Thyroid gland (tissue), 4 donors: ENCODE data around the gene CYP27B1. TPM values are rescaled to one million over a fixed set of nuclear protein-coding genes. Genes with fewer than 3 reads are reported as not detected.

ENCODE experiments used
- DNase-seq, 2 donors: peaks; one replicate each; pipeline ENCODE4 v3.0.0-alpha.2; 2019
- H3K27ac ChIP-seq, 3 donors: fragments of 200-600 bp; sonication (generic); 1 replicate in 2 of 3; 2 replicates in 1 of 3; pipeline ENCODE4 v1.5.1; 2016 to 2019; ENCODE audit warnings: mild to moderate bottlenecking in 1 of 3, moderate library complexity in 1 of 3
- H3K27me3 ChIP-seq: fragments of 200-600 bp; sonication (generic); one replicate; pipeline ENCODE4 v1.5.1; 2019
- H3K36me3 ChIP-seq, 2 donors: fragments of 200-600 bp; sonication (generic); one replicate each; pipeline ENCODE4 v1.5.1; 2016 to 2019
- H3K4me1 ChIP-seq, 2 donors: fragments of 200-600 bp; sonication (generic); one replicate each; pipeline ENCODE4 v1.5.1; 2017 to 2019
- H3K4me3 ChIP-seq, 3 donors: fragments of 200-600 bp; sonication (generic); replicated peaks in 1 of 3; 1 replicate in 2 of 3; 2 replicates in 1 of 3; pipeline ENCODE4 v1.5.1; 2016; ENCODE audit warnings: mild to moderate bottlenecking in 1 of 3
- H3K9me3 ChIP-seq: fragments of 200-600 bp; sonication (generic); one replicate; pipeline ENCODE4 v1.5.1; 2017
- POLR2A ChIP-seq, 2 donors: fragments of 450-650 bp; IDR thresholded peaks; one replicate each; pipeline ENCODE4 v1.6.1; 2017; ENCODE audit warnings: antibody characterized with exemption in 2 of 2, mild to moderate bottlenecking in 2 of 2, moderate library complexity in 1 of 2
- WGBS, 2 donors: methylation state at CpG; one replicate each; pipeline ENCODE4 v1.1.5; 2017; 5-methylcytosine and 5-hydroxymethylcytosine counted together
- intact Hi-C: fragments of 100-400 bp; cut with DNase I; formaldehyde crosslinking; loops from one replicate; pipeline ENCODE4 v1.15.1; 2023
- total RNA-seq, 4 donors: library from RNA; depleted of rRNA; stranded (reverse); fragments of >200 nt; gene quantifications; one replicate each; pipeline ENCODE4 v1.2.3, GENCODE V29; 2016
- TF ChIP-seq, protein P1 (sequence below), 6 experiments: fragments of 200-600 bp in 3 of 6; fragments of 450-650 bp in 3 of 6; sonication (generic) in 3 of 6; IDR thresholded peaks; one replicate each; pipeline ENCODE4 v1.5.1; 2016 to 2019; ENCODE audit warnings: antibody characterized with exemption in 6 of 6, mild to moderate bottlenecking in 2 of 6, inconsistent platforms in 1 of 6, moderate library complexity in 1 of 6

The CYP27B1 gene
- total RNA-seq, 4 donors from 2014 or later, result 2.7 to 13.0 (median 10.0) TPM

DNA sequence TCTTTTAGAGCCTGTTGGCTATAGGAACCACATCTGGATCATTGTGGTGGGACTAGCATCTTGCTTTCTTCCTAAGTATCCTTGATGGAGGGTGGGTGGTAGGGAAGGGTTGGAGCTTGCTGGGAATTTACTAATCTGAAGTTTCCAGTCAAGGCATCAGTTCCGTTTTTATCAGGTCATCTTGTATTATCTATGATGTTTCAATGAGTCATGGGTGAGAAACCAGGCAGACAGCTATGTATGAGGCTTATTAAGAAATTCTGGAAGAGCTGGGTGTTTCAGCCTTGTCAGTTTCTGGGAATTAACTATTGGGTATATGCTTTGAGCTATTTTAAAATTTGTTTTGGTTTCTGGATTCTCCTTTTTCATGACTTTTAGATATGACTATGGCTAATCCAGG is 27.0 kb upstream of the CYP27B1 start:
- TF ChIP-seq, protein P1, sequence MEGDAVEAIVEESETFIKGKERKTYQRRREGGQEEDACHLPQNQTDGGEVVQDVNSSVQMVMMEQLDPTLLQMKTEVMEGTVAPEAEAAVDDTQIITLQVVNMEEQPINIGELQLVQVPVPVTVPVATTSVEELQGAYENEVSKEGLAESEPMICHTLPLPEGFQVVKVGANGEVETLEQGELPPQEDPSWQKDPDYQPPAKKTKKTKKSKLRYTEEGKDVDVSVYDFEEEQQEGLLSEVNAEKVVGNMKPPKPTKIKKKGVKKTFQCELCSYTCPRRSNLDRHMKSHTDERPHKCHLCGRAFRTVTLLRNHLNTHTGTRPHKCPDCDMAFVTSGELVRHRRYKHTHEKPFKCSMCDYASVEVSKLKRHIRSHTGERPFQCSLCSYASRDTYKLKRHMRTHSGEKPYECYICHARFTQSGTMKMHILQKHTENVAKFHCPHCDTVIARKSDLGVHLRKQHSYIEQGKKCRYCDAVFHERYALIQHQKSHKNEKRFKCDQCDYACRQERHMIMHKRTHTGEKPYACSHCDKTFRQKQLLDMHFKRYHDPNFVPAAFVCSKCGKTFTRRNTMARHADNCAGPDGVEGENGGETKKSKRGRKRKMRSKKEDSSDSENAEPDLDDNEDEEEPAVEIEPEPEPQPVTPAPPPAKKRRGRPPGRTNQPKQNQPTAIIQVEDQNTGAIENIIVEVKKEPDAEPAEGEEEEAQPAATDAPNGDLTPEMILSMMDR (IDR thresholded peaks at IDR 0.05), result no peak
- TF ChIP-seq POLR2A (IDR thresholded peaks at IDR 0.05), result no peak
- no peak overlapping the region for H3K4me3 ChIP-seq
- H3K36me3 ChIP-seq, result peaks cover 34 to 43% of the 10 kb centered on the region in 2 donors
- H3K27me3 ChIP-seq, result no peaks in the 10 kb centered on the region
- H3K27ac ChIP-seq, result no peak overlapping the region
- H3K9me3 ChIP-seq, result no peaks in the 10 kb centered on the region
- H3K4me1 ChIP-seq, result no peaks in the 10 kb centered on the region
- DNase-seq, result no peak
- WGBS, 2 donors, result 59 to 65% methylated on average over 1 of the region's 1 CpG
- intact Hi-C loops, result no loop called here

DNA sequence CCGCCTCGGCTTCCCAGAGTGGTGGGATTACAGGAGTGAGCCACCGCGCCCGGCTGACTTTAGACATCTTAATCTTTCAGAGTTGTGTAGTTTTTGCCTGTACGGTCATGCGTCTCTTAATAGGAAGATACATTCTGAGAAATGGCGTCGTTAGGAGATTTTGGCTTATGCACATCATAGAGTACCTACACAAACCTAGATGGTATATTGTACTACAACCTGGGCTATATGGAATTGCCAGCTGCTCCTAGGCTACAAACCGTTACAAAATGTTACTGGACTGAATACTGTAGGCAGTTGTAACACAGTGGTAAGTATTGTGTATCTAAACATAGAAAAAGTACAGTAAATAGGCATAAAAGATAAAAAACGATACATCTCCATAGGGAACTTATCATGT is 17.0 kb upstream of the CYP27B1 start:
- Histone ChIP-seq H3K4me3 (no peak overlapping the region), H3K36me3 (peaks cover 0 to 15% of the 10 kb centered on the region in 2 donors), H3K27me3 (no peaks in the 10 kb centered on the region), H3K4me1 (peaks cover 11 to 34% of the 10 kb centered on the region in 2 donors), H3K9me3 (no peaks in the 10 kb centered on the region), H3K27ac (no peak overlapping the region)
- DNase-seq, result no peak
- intact Hi-C loops, result loop anchor here (5.0 kb wide), 1 partner anchor 113 kb away; no protein-coding TSS in a partner anchor
- no peak for TF ChIP-seq POLR2A (IDR thresholded peaks at IDR 0.05)
- TF ChIP-seq, protein P1 (IDR thresholded peaks at IDR 0.05), result no peak
- 92 to 95% methylated on average over 11 of the region's 11 CpGs for WGBS, 2 donors

DNA sequence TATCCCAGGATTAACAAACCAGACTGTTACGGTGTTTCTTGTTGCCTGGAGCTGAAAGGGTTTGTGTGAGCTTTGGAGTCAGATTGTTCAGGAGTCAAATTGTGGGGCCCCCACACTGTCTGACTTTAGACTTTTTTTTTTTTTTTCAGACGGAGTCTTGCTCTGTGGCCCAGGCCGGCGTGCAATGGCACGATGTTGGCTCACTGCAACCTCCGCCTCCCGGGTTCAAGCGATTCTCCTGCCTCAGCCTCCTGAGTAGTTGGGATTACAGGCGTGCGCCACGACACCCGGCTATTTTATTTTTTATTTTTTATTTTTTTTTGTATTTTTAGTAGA is 16.6 kb upstream of the CYP27B1 start:
- no peak overlapping the region for H3K27ac ChIP-seq
- no peaks in the 10 kb centered on the region for H3K9me3 ChIP-seq
- peak overlapping the region in 1 of 3 donors; percentile 93 for H3K4me3 ChIP-seq
- no peak for DNase-seq
- peaks cover 0 to 15% of the 10 kb centered on the region in 2 donors for H3K36me3 ChIP-seq
- intact Hi-C loops, result loop anchor here (5.0 kb wide), 1 partner anchor 114 kb away; no protein-coding TSS in a partner anchor
- WGBS, 2 donors, result 82 to 85% methylated on average over 12 of the region's 12 CpGs
- no peaks in the 10 kb centered on the region for H3K27me3 ChIP-seq
- H3K4me1 ChIP-seq, result peaks cover 11 to 37% of the 10 kb centered on the region in 2 donors
- no peak for TF ChIP-seq POLR2A (IDR thresholded peaks at IDR 0.05)
- TF ChIP-seq, protein P1 (IDR thresholded peaks at IDR 0.05), result no peak

DNA sequence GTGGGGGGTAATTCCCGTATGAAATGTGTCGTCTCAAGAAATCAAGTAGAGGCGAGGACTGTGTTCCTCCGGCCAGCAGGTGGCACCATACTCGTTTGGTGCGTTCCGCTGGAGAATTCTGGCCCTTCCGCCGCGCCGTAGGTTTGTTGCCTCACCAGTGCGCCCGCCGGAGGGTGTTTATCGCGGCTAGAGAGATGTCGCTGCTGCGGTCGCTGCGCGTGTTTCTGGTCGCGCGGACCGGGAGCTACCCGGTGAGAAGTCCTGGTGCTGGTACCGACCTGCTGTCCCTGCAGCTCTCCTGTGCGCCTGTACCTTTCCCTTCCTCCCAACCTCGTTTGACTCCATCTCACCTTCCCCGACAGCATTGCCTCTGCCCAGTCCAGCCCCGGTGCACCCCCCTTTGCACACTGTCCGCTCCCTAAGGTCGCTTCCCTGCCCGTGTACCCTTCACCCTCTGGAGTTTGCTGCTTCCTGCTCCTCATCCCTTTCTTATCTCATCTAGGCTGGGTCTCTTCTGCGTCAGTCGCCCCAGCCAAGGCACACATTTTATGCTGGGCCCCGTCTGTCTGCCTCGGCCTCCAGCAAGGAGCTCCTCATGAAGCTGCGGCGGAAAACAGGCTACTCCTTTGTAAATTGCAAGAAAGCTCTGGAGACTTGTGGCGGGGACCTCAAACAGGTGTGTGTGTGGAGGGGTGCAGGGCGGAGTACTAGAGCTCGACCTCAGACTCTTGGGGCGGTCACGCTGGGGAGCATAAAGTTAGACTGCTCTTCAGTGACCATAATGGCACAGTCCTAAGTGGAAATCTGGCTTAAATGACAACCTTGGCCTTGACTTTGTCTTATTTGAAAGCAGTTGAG is 16.0 kb upstream of the CYP27B1 start, which contains the start of gene TSFM:
TSS of gene TSFM (plus strand) at position 180 of the 858 bp plus-strand sequence. CDS start at position 195, 15 bp downstream.
- intact Hi-C loops, result loop anchor here (5.0 kb wide), 1 partner anchor 114 kb away; no protein-coding TSS in a partner anchor
- TF ChIP-seq, protein P1 (IDR thresholded peaks at IDR 0.05), result peak; percentile 79 to 96 (median 92)
- peak in 1 of 2 donors; percentile 47 for TF ChIP-seq POLR2A (IDR thresholded peaks at IDR 0.05)
- peak within 1 kb of the TSS; percentile 84 to 94 (median 93) for H3K4me3 ChIP-seq
- no peaks in the 10 kb centered on the region for H3K9me3 ChIP-seq
- H3K27me3 ChIP-seq, result no peaks in the 10 kb centered on the region
- 1 to 2% methylated on average over 42 to 45 of the region's 45 CpGs for WGBS, 2 donors
- peak; percentile 95 to 98 for DNase-seq
- H3K4me1 ChIP-seq, result peaks cover 11 to 37% of the 10 kb centered on the region in 2 donors
- peaks cover 0 to 13% of the 10 kb centered on the region in 2 donors for H3K36me3 ChIP-seq
- H3K27ac ChIP-seq, result peak within 1 kb of the TSS in 1 of 3 donors; percentile 64

DNA sequence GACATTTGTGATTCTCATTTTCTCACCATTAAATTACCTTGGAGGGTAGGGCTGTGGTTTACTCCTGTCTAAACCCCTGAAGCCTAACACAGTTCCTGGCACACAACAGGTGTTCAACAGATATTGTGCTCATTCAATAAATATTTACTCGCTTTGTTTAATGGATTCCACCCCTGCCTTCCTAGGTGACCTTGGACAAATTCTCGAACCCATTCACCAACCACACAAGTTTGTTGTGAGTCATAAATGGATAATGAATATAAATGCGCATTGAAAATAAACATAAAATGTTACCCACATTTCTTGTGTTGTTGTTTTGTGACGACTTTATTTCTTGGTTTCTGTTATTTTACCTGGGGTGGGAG is 15.3 kb upstream of the CYP27B1 start:
- no peak overlapping the region for H3K4me3 ChIP-seq
- H3K9me3 ChIP-seq, result no peaks in the 10 kb centered on the region
- peaks cover 11 to 37% of the 10 kb centered on the region in 2 donors for H3K4me1 ChIP-seq
- TF ChIP-seq POLR2A (IDR thresholded peaks at IDR 0.05), result no peak
- TF ChIP-seq, protein P1 (IDR thresholded peaks at IDR 0.05), result no peak
- WGBS, 2 donors, result 27 to 30% methylated on average over 4 of the region's 4 CpGs
- intact Hi-C loops, result loop anchor here (5.0 kb wide), 1 partner anchor 115 kb away; no protein-coding TSS in a partner anchor
- H3K36me3 ChIP-seq, result peaks cover 0 to 12% of the 10 kb centered on the region in 2 donors
- H3K27me3 ChIP-seq, result no peaks in the 10 kb centered on the region
- H3K27ac ChIP-seq, result no peak overlapping the region
- no peak for DNase-seq
